Raji (cell line): ENCODE results near the gene SNX7.

Source experiments
- POLR2A ChIP-seq: IDR thresholded peaks from 2 replicates; pipeline ENCODE4 v1.6.1; 2011; ENCODE audit warnings: low read depth, low read length, control low read depth; ENCODE audit not compliant: insufficient read depth

SNX7 gene

GRCh38 chr1:98723574-98723973, 62.1 kb downstream of the SNX7 start:
- no peak for TF ChIP-seq POLR2A

GRCh38 chr1:98732985-98733781, 71.7 kb downstream of the SNX7 start:
- no peak for TF ChIP-seq POLR2A

GRCh38 chr1:98733782-98734112, 72.2 kb downstream of the SNX7 start:
- TF ChIP-seq POLR2A: no peak

GRCh38 chr1:98735756-98736155, 74.2 kb downstream of the SNX7 start:
- no peak for TF ChIP-seq POLR2A

- TF ChIP-seq POLR2A: no peak
These were observed 76.3 kb downstream of the SNX7 start for GRCh38 chr1:98737835-98738234.

GRCh38 chr1:98739762-98740161, 78.2 kb downstream of the SNX7 start:
- TF ChIP-seq POLR2A: no peak

- TF ChIP-seq POLR2A: no peak
These were observed 79.6 kb downstream of the SNX7 start for GRCh38 chr1:98741164-98741563.

GRCh38 chr1:98749152-98749756, 87.7 kb downstream of the SNX7 start:
- no peak for TF ChIP-seq POLR2A

GRCh38 chr1:98754176-98754575, 92.7 kb downstream of the SNX7 start:
- no peak for TF ChIP-seq POLR2A

GRCh38 chr1:98761219-98761865, 99.8 kb downstream of the SNX7 start:
- TF ChIP-seq POLR2A: no peak

GRCh38 chr1:98763488-98764150, 102.1 kb downstream of the SNX7 start:
- TF ChIP-seq POLR2A: no peak

- TF ChIP-seq POLR2A: no peak
These were observed 103.0 kb downstream of the SNX7 start for GRCh38 chr1:98764485-98764884.

- TF ChIP-seq POLR2A: no peak
These were observed 104.7 kb downstream of the SNX7 start for GRCh38 chr1:98766255-98766654.

- no peak for TF ChIP-seq POLR2A
These were observed 107.6 kb downstream of the SNX7 start for GRCh38 chr1:98769162-98769561.

GRCh38 chr1:98781906-98782305, 120.4 kb downstream of the SNX7 start:
- no peak for TF ChIP-seq POLR2A

- no peak for TF ChIP-seq POLR2A
These were observed 122.3 kb downstream of the SNX7 start for GRCh38 chr1:98783821-98784220.

GRCh38 chr1:98791498-98791897, 130.0 kb downstream of the SNX7 start:
- no peak for TF ChIP-seq POLR2A

GRCh38 chr1:98792123-98792522, 130.6 kb downstream of the SNX7 start:
- no peak for TF ChIP-seq POLR2A
